Glutamatergic neuron (in vitro differentiated cells): Measurements from ENCODE around the gene MFAP5. TPM values are rescaled to one million over a fixed set of nuclear protein-coding genes. Genes with fewer than 3 reads are reported as not detected.

Experiments
- DNase-seq: peaks from one replicate; pipeline ENCODE4 v3.0.0; 2022
- H3K27ac Mint-ChIP-seq: one replicate; pipeline ENCODE4 v1.8.0; 2020; ENCODE audit warnings: mild to moderate bottlenecking, mixed read lengths, inconsistent platforms; ENCODE audit not compliant: unreplicated experiment
- H3K27me3 Mint-ChIP-seq: one replicate; pipeline ENCODE4 v1.8.0; 2020; ENCODE audit warnings: mild to moderate bottlenecking, moderate library complexity, mixed read lengths, inconsistent platforms; ENCODE audit not compliant: unreplicated experiment
- H3K36me3 Mint-ChIP-seq: one replicate; pipeline ENCODE4 v1.8.0; 2020; ENCODE audit warnings: mild to moderate bottlenecking, mixed read lengths, inconsistent platforms; ENCODE audit not compliant: unreplicated experiment
- H3K4me1 Mint-ChIP-seq: one replicate; pipeline ENCODE4 v1.8.0; 2020; ENCODE audit warnings: mild to moderate bottlenecking, low read depth, mixed read lengths, inconsistent platforms; ENCODE audit not compliant: unreplicated experiment
- H3K4me3 Mint-ChIP-seq: one replicate; pipeline ENCODE4 v1.8.0; 2020; ENCODE audit warnings: mild to moderate bottlenecking, mixed read lengths, inconsistent platforms; ENCODE audit not compliant: unreplicated experiment
- H3K9me3 Mint-ChIP-seq: one replicate; pipeline ENCODE4 v1.8.0; 2020; ENCODE audit warnings: mild to moderate bottlenecking, moderate library complexity, mixed read lengths, inconsistent platforms; ENCODE audit not compliant: unreplicated experiment
- long read RNA-seq: library from polyadenylated mRNA; unstranded; transcript quantifications from one replicate; pipeline ENCODE4 v2.0.0, GENCODE V29; 2020; ENCODE audit not compliant: unreplicated experiment
- total RNA-seq: library from RNA; stranded (reverse); fragmentation: NEBNext Ultra II Directional; extraction: Animal tissue kit (Norgen Biotek cat#: 25700); gene quantifications from one replicate; pipeline ENCODE4 v1.2.1, GENCODE V29; 2021; ENCODE audit not compliant: unreplicated experiment
- TF ChIP-seq, protein P1 (sequence below): fragments of 200-600 bp; sonication (generic); IDR thresholded peaks from one replicate; pipeline ENCODE4 v1.5.0; 2021; ENCODE audit not compliant: partially characterized antibody, unreplicated experiment

MFAP5 gene, protein sequence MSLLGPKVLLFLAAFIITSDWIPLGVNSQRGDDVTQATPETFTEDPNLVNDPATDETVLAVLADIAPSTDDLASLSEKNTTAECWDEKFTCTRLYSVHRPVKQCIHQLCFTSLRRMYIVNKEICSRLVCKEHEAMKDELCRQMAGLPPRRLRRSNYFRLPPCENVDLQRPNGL
- not detected for total RNA-seq
- long read RNA-seq, result 0 reads

DNA sequence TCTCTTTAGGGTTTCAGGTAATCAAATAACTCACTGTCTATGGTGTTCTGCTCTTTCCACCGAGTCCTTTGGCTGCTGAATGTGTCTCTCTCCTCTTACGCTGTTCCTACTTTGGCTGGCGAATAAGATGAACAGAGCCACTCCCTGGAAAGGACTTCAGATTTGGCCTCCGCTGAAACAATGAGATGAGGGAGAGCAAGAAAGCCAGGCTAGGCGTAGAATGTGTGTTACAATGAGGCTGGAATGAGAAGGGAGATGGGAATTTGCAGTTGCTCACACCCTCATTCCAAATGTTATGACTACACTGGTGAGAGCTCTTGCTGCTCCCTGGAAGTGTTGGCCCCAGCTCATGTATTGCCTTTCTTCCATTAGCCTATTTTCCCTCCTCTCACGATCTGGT is at the start of gene MFAP5:
MFAP5 (minus strand) TSS at position 234 of the 400 bp plus-strand sequence. CDS start 722 bp downstream, outside the sequence.
- peaks cover 2% of the 10 kb centered on the region for H3K27me3 Mint-ChIP-seq
- DNase-seq, result no peak

DNA sequence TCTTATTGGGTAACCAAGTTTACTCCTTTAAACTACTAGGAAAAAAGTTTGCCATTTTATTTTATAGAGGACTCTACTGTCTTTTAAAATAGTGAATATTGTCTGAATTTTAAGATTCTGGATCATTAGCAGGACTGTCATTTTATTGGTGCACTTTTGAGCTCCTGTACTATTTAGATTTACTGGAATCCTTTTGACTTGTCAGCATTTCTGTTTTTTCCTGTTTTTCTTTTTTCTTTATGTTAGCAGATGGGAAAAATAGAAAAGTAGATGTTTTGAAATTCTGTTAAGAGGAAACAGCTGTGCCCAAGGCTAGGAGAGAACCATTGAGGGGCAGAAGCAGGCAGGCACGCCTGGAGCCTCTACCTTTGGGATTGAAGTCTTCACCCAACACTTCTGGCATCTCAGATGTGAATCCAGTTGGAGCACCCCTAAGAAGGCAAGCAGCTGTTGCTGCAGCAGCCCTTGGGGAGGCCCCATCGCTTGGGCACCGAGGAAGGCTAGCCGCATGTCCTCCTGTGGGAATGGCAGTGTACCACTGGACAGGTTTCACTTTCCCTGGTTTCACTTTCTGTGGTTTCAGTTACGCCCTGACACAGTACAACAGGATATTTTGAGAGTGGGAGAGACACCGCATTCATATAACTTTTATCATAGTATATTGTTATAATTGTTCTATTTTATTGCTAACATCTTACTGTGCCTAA is 46.7 kb upstream of the MFAP5 start:
- H3K4me3 Mint-ChIP-seq, result no peak overlapping the region
- H3K36me3 Mint-ChIP-seq, result no peaks in the 10 kb centered on the region
- no peaks in the 10 kb centered on the region for H3K27me3 Mint-ChIP-seq
- H3K9me3 Mint-ChIP-seq, result no peaks in the 10 kb centered on the region
- no peak overlapping the region for H3K27ac Mint-ChIP-seq
- no peaks in the 10 kb centered on the region for H3K4me1 Mint-ChIP-seq
- DNase-seq, result no peak
- TF ChIP-seq, protein P1, sequence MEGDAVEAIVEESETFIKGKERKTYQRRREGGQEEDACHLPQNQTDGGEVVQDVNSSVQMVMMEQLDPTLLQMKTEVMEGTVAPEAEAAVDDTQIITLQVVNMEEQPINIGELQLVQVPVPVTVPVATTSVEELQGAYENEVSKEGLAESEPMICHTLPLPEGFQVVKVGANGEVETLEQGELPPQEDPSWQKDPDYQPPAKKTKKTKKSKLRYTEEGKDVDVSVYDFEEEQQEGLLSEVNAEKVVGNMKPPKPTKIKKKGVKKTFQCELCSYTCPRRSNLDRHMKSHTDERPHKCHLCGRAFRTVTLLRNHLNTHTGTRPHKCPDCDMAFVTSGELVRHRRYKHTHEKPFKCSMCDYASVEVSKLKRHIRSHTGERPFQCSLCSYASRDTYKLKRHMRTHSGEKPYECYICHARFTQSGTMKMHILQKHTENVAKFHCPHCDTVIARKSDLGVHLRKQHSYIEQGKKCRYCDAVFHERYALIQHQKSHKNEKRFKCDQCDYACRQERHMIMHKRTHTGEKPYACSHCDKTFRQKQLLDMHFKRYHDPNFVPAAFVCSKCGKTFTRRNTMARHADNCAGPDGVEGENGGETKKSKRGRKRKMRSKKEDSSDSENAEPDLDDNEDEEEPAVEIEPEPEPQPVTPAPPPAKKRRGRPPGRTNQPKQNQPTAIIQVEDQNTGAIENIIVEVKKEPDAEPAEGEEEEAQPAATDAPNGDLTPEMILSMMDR, result no peak

More for the DNA sequence above, at the start of gene MFAP5:
- no peak within 1 kb of the TSS for H3K4me3 Mint-ChIP-seq
- H3K36me3 Mint-ChIP-seq, result no peaks in the 10 kb centered on the region
- H3K4me1 Mint-ChIP-seq, result peaks cover 12% of the 10 kb centered on the region
- H3K9me3 Mint-ChIP-seq, result peaks cover 7% of the 10 kb centered on the region
- TF ChIP-seq, protein P1, result no peak
- H3K27ac Mint-ChIP-seq, result no peak within 1 kb of the TSS

DNA sequence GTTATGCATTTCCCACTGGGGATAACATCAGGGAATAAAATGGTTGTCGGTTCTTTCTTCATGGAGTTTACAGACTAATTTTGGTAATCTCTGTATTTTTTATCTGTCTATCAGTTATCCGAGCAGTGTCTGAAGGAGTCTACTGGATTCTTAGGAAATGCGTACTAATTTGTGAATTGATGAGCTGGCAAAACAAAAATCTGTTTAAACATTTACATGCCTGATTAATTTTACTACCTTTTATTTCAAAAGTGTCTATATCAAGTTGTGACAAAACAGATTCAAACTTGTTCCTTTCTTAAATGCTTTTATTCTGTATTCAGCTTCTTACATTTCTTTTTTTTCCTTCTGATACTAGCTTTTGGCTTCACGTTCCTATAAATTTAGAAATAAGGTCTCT is 39.5 kb upstream of the MFAP5 start:
- no peak overlapping the region for H3K27ac Mint-ChIP-seq

DNA sequence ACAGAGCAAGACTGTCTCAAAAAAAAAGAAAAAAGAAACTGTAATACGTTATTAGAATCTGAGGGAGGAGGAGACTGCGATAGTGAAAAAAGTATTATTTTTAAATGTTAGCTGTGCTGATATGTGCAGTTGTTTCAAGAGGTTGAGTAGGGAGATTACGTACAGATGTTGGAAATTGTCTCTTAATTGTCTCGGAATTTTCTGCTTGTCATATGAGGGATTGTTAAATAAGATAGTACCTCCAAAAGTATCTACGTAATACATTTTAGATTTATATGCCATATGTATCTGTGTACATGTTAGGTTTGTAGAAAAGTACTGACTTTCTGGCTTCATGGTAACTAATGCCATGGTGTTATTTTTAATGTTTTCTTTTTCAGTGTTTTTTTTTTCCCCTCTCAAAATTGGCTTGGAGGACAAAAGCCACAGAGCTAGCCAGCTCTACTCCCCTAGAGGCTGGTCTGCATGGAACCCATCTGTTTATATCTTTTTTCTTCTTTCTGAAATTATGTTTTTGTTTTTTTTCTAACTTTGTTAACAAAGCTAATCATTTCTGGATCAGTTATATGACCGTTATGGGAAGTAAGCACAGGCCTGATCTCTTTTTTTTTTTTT is 38.5 kb upstream of the MFAP5 start:
- Mint-ChIP-seq H3K27ac (no peak overlapping the region), H3K4me1 (peaks cover 14% of the 10 kb centered on the region), H3K36me3 (no peaks in the 10 kb centered on the region), H3K4me3 (no peak overlapping the region), H3K9me3 (peaks cover 4% of the 10 kb centered on the region), H3K27me3 (no peaks in the 10 kb centered on the region)
- no peak for DNase-seq
- TF ChIP-seq, protein P1, result no peak

More for the DNA sequence above, 39.5 kb upstream of the MFAP5 start:
- Mint-ChIP-seq H3K27me3 (no peaks in the 10 kb centered on the region), H3K36me3 (no peaks in the 10 kb centered on the region), H3K4me1 (peaks cover 7% of the 10 kb centered on the region), H3K4me3 (no peak overlapping the region), H3K9me3 (peaks cover under 1% of the 10 kb centered on the region)
- DNase-seq, result no peak
- TF ChIP-seq, protein P1, result no peak

DNA sequence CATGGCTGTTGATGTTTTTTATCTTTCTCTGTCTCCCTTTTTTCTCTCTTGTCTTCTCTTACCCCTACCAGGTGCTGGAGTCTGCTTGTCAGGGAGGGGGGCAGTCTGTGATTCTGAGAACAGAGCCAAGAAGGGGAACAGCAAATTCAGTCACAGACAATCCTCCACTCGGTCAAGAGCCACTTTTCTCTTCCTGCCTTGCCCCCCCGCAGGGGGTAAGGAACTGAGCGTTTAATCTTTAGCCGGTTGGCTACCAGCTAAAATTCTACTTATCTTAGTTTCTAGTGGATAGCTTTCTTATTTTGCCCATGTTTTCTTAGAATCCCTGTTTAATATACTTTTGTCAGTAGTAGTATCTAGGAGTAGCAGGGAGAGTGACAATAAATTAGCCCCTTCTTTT is 37.1 kb upstream of the MFAP5 start:
- H3K27ac Mint-ChIP-seq, result no peak overlapping the region
- no peaks in the 10 kb centered on the region for H3K36me3 Mint-ChIP-seq
- H3K27me3 Mint-ChIP-seq, result no peaks in the 10 kb centered on the region
- TF ChIP-seq, protein P1, result no peak
- peaks cover 14% of the 10 kb centered on the region for H3K4me1 Mint-ChIP-seq
- no peak for DNase-seq
- peaks cover 4% of the 10 kb centered on the region for H3K9me3 Mint-ChIP-seq
- peak overlapping the region; percentile 77 for H3K4me3 Mint-ChIP-seq
